Liver (tissue), 9 donors: ENCODE results near the gene FTO. TPM values are rescaled to one million over a fixed set of nuclear protein-coding genes. Genes with fewer than 3 reads are reported as not detected.

ENCODE experiments used
- DNase-seq: peaks from one replicate; pipeline ENCODE4 v3.0.0-alpha.2; 2017; ENCODE audit warnings: low spot score
- H3K27ac ChIP-seq, 2 donors: one replicate each; pipeline ENCODE4 v1.7.0; 2013; ENCODE audit warnings: inconsistent platforms in 2 of 2, low read length in 2 of 2, control low read depth in 1 of 2, low read depth in 1 of 2, mild to moderate bottlenecking in 1 of 2
- H3K27me3 ChIP-seq, 4 donors: one replicate each; pipeline versions ENCODE4 v1.6.1 to v1.7.0; 2013; ENCODE audit warnings: low read length in 3 of 4, inconsistent platforms in 1 of 4, mild to moderate bottlenecking in 1 of 4, moderate library complexity in 1 of 4; ENCODE audit not compliant: control insufficient read depth in 4 of 4, insufficient read depth in 4 of 4
- H3K36me3 ChIP-seq, 4 donors: one replicate each; pipeline versions ENCODE4 v1.6.1 to v1.7.0; 2013; ENCODE audit warnings: low read length in 3 of 4, mild to moderate bottlenecking in 3 of 4, low read depth in 1 of 4, moderate library complexity in 1 of 4; ENCODE audit not compliant: control insufficient read depth in 4 of 4, insufficient read depth in 3 of 4
- H3K4me1 ChIP-seq, 4 donors: one replicate each; pipeline versions ENCODE4 v1.6.1 to v1.7.0; 2013; ENCODE audit warnings: low read length in 3 of 4, mild to moderate bottlenecking in 3 of 4, moderate library complexity in 1 of 4; ENCODE audit not compliant: control insufficient read depth in 4 of 4, insufficient read depth in 4 of 4
- H3K4me3 ChIP-seq, 3 donors: one replicate each; pipeline versions ENCODE4 v1.6.1 to v1.7.0; 2013; ENCODE audit warnings: low read length in 3 of 3, control low read depth in 1 of 3, low read depth in 1 of 3, mild to moderate bottlenecking in 1 of 3
- H3K9ac ChIP-seq, 2 donors: one replicate each; pipeline ENCODE4 v1.7.0; 2013; ENCODE audit warnings: low read length in 2 of 2, mild to moderate bottlenecking in 2 of 2, moderate library complexity in 2 of 2, control low read depth in 1 of 2, low read depth in 1 of 2
- H3K9me3 ChIP-seq, 4 donors: one replicate each; pipeline versions ENCODE4 v1.6.1 to v1.7.0; 2013; ENCODE audit warnings: low read length in 3 of 4; ENCODE audit not compliant: control insufficient read depth in 4 of 4
- ATF3 ChIP-seq: IDR thresholded peaks from 2 replicates; pipeline ENCODE4 v1.6.1; 2016; ENCODE audit warnings: antibody characterized with exemption
- CTCF ChIP-seq: fragments of 150-350 bp; IDR thresholded peaks from 2 replicates; pipeline ENCODE4 v1.5.1; 2017; ENCODE audit warnings: improper control_type of control experiment, low read depth, low read length; ENCODE audit not compliant: missing input control
- EGR1 ChIP-seq, 2 donors: IDR thresholded peaks; 2 replicates each; pipeline ENCODE4 v1.6.1; 2016 to 2018; ENCODE audit warnings: antibody characterized with exemption in 2 of 2, low read depth in 2 of 2
- FOXA1 ChIP-seq: IDR thresholded peaks from 2 replicates; pipeline ENCODE4 v1.6.1; 2016; ENCODE audit warnings: antibody characterized with exemption
- FOXA2 ChIP-seq: IDR thresholded peaks from 2 replicates; pipeline ENCODE4 v1.6.1; 2016; ENCODE audit warnings: antibody characterized with exemption
- GABPA ChIP-seq, 2 donors: IDR thresholded peaks in 1 of 2; conservative IDR thresholded peaks in 1 of 2; 2 replicates each; pipeline ENCODE4 v1.6.1; 2016; ENCODE audit warnings: antibody characterized with exemption in 2 of 2, mild to moderate bottlenecking in 1 of 2, moderate library complexity in 1 of 2
- HNF4A ChIP-seq, 2 donors: conservative IDR thresholded peaks; 2 replicates each; pipeline ENCODE4 v1.6.1; 2016; ENCODE audit warnings: antibody characterized with exemption in 2 of 2, mild to moderate bottlenecking in 2 of 2
- JUND ChIP-seq, 2 donors: IDR thresholded peaks; 2 replicates each; pipeline ENCODE4 v1.6.1; 2016; ENCODE audit warnings: antibody characterized with exemption in 2 of 2
- MAX ChIP-seq: IDR thresholded peaks from 2 replicates; pipeline ENCODE4 v1.6.1; 2016; ENCODE audit warnings: antibody characterized with exemption
- NR2F2 ChIP-seq: IDR thresholded peaks from 2 replicates; pipeline ENCODE4 v1.6.1; 2016; ENCODE audit warnings: antibody characterized with exemption
- RAD21 ChIP-seq, 2 donors: IDR thresholded peaks; 2 replicates each; pipeline ENCODE4 v1.6.1; 2016; ENCODE audit warnings: antibody characterized with exemption in 2 of 2, mild to moderate bottlenecking in 2 of 2
- REST ChIP-seq: IDR thresholded peaks from 2 replicates; pipeline ENCODE4 v1.6.1; 2016; ENCODE audit warnings: antibody characterized with exemption, mild to moderate bottlenecking
- RXRA ChIP-seq, 2 donors: IDR thresholded peaks; 2 replicates each; pipeline ENCODE4 v1.6.1; 2017 to 2018; ENCODE audit warnings: antibody characterized with exemption in 2 of 2, mild to moderate bottlenecking in 1 of 2
- SP1 ChIP-seq: IDR thresholded peaks from 2 replicates; pipeline ENCODE4 v1.6.1; 2018; ENCODE audit warnings: antibody characterized with exemption, mild to moderate bottlenecking
- TAF1 ChIP-seq: conservative IDR thresholded peaks from 2 replicates; pipeline ENCODE4 v1.6.1; 2016; ENCODE audit warnings: antibody characterized with exemption, mild to moderate bottlenecking
- YY1 ChIP-seq: IDR thresholded peaks from 2 replicates; pipeline ENCODE4 v1.6.1; 2016; ENCODE audit warnings: antibody characterized with exemption, mild to moderate bottlenecking
- WGBS: extraction: QIAGEN DNeasy Blood & Tissue Kit; methylation state at CpG from one replicate; pipeline ENCODE4 v1.1.7; 2013; 5-methylcytosine and 5-hydroxymethylcytosine counted together
- polyA plus RNA-seq, 2 donors: library from polyadenylated mRNA; stranded (reverse) in 1 of 2; unstranded in 1 of 2; fragments of 200-250 nt in 1 of 2; fragments of >200 nt in 1 of 2; fragmentation: Nextera tagmentation in 1 of 2; extraction: Ambion mirVana in 1 of 2; gene quantifications; one replicate each; pipeline versions ENCODE4 v1.2.1 to v1.2.3, GENCODE V29; 2013 to 2015
- total RNA-seq, 2 donors: library from RNA; depleted of rRNA; stranded (reverse); fragments of >200 nt; gene quantifications; one replicate each; pipeline ENCODE4 v1.2.3, GENCODE V29; 2014
- TF ChIP-seq, protein P1 (sequence below): IDR thresholded peaks from 2 replicates; pipeline ENCODE4 v1.6.1; 2016; ENCODE audit warnings: antibody characterized with exemption
- donor health status: healthy.
- donor health status: healthy.
- donor health status: healthy.
- donor health status: healthy.
- donor health status: healthy.

Gene FTO
- total and polyA plus RNA-seq, 4 donors: 12.0 to 54.2 (median 24.6) TPM

GRCh38 chr16:53955221-53955875 is 251.4 kb downstream of the FTO start:
- no peak for DNase-seq
- WGBS: 64% methylated on average over 2 of the region's 2 CpGs

More at GRCh38 chr16:53955221-53955875, 251.4 kb downstream of the FTO start:
- TF ChIP-seq EGR1 (IDR thresholded peaks at IDR 0.05; ENCODE audit: low read depth in 2 of 2): peak in 1 of 2 donors; percentile 37
- TF ChIP-seq SP1: no peak
- TF ChIP-seq RXRA (IDR thresholded peaks at IDR 0.05): peak in 1 of 2 donors; percentile 78
- TF ChIP-seq JUND (IDR thresholded peaks at IDR 0.05): peak in 1 of 2 donors; percentile 40
- peak; percentile 26 to 47 for TF ChIP-seq RAD21 (IDR thresholded peaks at IDR 0.05)
- TF ChIP-seq TAF1: no peak
- TF ChIP-seq YY1: peak; percentile 64
- no peak for TF ChIP-seq ATF3
- TF ChIP-seq HNF4A (conservative IDR thresholded peaks at IDR 0.05): peak in 1 of 2 donors; percentile 57
- TF ChIP-seq GABPA (IDR thresholded peaks at IDR 0.05 in 1 of 2, conservative IDR thresholded peaks at IDR 0.05 in 1 of 2): no peak
- peak; percentile 66 for TF ChIP-seq FOXA1
- TF ChIP-seq, protein P1, sequence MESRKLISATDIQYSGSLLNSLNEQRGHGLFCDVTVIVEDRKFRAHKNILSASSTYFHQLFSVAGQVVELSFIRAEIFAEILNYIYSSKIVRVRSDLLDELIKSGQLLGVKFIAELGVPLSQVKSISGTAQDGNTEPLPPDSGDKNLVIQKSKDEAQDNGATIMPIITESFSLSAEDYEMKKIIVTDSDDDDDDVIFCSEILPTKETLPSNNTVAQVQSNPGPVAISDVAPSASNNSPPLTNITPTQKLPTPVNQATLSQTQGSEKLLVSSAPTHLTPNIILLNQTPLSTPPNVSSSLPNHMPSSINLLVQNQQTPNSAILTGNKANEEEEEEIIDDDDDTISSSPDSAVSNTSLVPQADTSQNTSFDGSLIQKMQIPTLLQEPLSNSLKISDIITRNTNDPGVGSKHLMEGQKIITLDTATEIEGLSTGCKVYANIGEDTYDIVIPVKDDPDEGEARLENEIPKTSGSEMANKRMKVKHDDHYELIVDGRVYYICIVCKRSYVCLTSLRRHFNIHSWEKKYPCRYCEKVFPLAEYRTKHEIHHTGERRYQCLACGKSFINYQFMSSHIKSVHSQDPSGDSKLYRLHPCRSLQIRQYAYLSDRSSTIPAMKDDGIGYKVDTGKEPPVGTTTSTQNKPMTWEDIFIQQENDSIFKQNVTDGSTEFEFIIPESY: no peak
- peak; percentile 61 for TF ChIP-seq MAX
- peak; percentile 21 for TF ChIP-seq REST
- TF ChIP-seq NR2F2: no peak
- TF ChIP-seq FOXA2: peak; percentile 75
- no peak for TF ChIP-seq CTCF
- no peak overlapping the region for H3K4me3 ChIP-seq
- H3K36me3 ChIP-seq: no peaks in the 10 kb centered on the region
- H3K9me3 ChIP-seq: no peaks in the 10 kb centered on the region
- no peaks in the 10 kb centered on the region for H3K27me3 ChIP-seq
- no peak overlapping the region for H3K27ac ChIP-seq
- no peak overlapping the region for H3K9ac ChIP-seq
- H3K4me1 ChIP-seq: peaks cover 2 to 21% (median 8%) of the 10 kb centered on the region in 4 donors
